Hepatocyte (in vitro differentiated cells): Measurements from ENCODE around the gene CHRNE.

Experiments
- EZH2phosphoT487 ChIP-seq: fragments of 200-600 bp; sonication (generic); IDR thresholded peaks from one replicate; pipeline ENCODE4 v1.6.1; 2018; ENCODE audit warnings: antibody characterized with exemption, mild to moderate bottlenecking, low read depth, moderate library complexity; ENCODE audit not compliant: unreplicated experiment, severe bottlenecking
- TF ChIP-seq, protein P1 (sequence below): fragments of 200-600 bp; sonication (generic); IDR thresholded peaks from 2 replicates; pipeline ENCODE4 v1.5.1; 2016; ENCODE audit warnings: antibody characterized with exemption, mild to moderate bottlenecking; ENCODE audit not compliant: poor library complexity

GRCh38 chr17:4893272-4893671 lies 9.6 kb downstream of the CHRNE start:
- TF ChIP-seq EZH2phosphoT487, result no peak
- TF ChIP-seq, protein P1, sequence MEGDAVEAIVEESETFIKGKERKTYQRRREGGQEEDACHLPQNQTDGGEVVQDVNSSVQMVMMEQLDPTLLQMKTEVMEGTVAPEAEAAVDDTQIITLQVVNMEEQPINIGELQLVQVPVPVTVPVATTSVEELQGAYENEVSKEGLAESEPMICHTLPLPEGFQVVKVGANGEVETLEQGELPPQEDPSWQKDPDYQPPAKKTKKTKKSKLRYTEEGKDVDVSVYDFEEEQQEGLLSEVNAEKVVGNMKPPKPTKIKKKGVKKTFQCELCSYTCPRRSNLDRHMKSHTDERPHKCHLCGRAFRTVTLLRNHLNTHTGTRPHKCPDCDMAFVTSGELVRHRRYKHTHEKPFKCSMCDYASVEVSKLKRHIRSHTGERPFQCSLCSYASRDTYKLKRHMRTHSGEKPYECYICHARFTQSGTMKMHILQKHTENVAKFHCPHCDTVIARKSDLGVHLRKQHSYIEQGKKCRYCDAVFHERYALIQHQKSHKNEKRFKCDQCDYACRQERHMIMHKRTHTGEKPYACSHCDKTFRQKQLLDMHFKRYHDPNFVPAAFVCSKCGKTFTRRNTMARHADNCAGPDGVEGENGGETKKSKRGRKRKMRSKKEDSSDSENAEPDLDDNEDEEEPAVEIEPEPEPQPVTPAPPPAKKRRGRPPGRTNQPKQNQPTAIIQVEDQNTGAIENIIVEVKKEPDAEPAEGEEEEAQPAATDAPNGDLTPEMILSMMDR, result no peak
